HEK293 (cell line): ENCODE data around the gene SIK2.
A peak's percentile ranks its signal among the peaks of the same experiment; 100 is the strongest.

Source experiments
- CTCF ChIA-PET: fragments of 350-600 bp; formaldehyde crosslinking; extraction: SDS; loops from one replicate; lab custom pipeline; 2021; ENCODE audit warnings: antibody characterized with exemption; lab: Yijun Ruan, JAX
- POLR2A ChIA-PET: fragments of 300-600 bp; formaldehyde crosslinking; extraction: SDS; loops from one replicate; lab custom pipeline; 2020; ENCODE audit warnings: antibody characterized with exemption, inconsistent platforms; lab: Yijun Ruan, JAX
- H3K27ac ChIP-seq: fragments of 200-500 bp; sonication (Bioruptor generic); 2 replicates; pipeline ENCODE4 v1.5.1; 2014; ENCODE audit warnings: low read depth, low read length, control low read depth, inconsistent platforms; ENCODE audit errors: extremely low read depth
- H3K36me3 ChIP-seq, 2 experiments: fragments of 200-500 bp in 1 of 2; sonication (Bioruptor generic) in 1 of 2; 1 replicate in 1 of 2; 2 replicates in 1 of 2; pipeline ENCODE4 v1.5.1; 2014 to 2017; ENCODE audit warnings: inconsistent platforms in 2 of 2, low read length in 2 of 2; ENCODE audit not compliant: control insufficient read depth in 2 of 2, insufficient read depth in 1 of 2
- H3K4me1 ChIP-seq: fragments of 200-500 bp; sonication (Bioruptor generic); 2 replicates; pipeline ENCODE4 v1.5.1; 2014; ENCODE audit warnings: mild to moderate bottlenecking, low read length, inconsistent platforms; ENCODE audit not compliant: control insufficient read depth, insufficient read depth
- H3K4me3 ChIP-seq: 2 replicates; pipeline ENCODE4 v1.5.1; 2011; ENCODE audit warnings: low read depth, mild to moderate bottlenecking, control low read depth, low read length, moderate library complexity
- H3K9me3 ChIP-seq: fragments of 200-500 bp; sonication (Bioruptor generic); 2 replicates; pipeline ENCODE4 v1.5.1; 2014; ENCODE audit warnings: low read depth, low read length, inconsistent platforms; ENCODE audit not compliant: control insufficient read depth, insufficient read depth
- HOXC10 ChIP-seq: sonication (generic); formaldehyde crosslinking; IDR thresholded peaks from 2 replicates; pipeline ENCODE4 v1.8.1; 2023; ENCODE audit warnings: mild to moderate bottlenecking, missing genetic modification reagents
- PRDM10 ChIP-seq: fragments of 450-650 bp; formaldehyde crosslinking; IDR thresholded peaks from 2 replicates; pipeline ENCODE4 v1.5.1; 2016; ENCODE audit warnings: missing biosample characterization, missing genetic modification characterization
- SCRT2 ChIP-seq: fragments of 450-650 bp; formaldehyde crosslinking; IDR thresholded peaks from 2 replicates; pipeline ENCODE4 v1.5.1; 2016; ENCODE audit warnings: missing biosample characterization, missing genetic modification characterization
- ZFP41 ChIP-seq: fragments of 450-650 bp; formaldehyde crosslinking; IDR thresholded peaks from 2 replicates; pipeline ENCODE4 v1.5.1; 2016; ENCODE audit warnings: missing biosample characterization, missing genetic modification characterization, borderline replicate concordance
- ZNF132 ChIP-seq: fragments of 450-650 bp; formaldehyde crosslinking; IDR thresholded peaks from 2 replicates; pipeline ENCODE4 v1.5.1; 2017; ENCODE audit warnings: missing biosample characterization, missing genetic modification characterization, borderline replicate concordance
- ZNF16 ChIP-seq: fragments of 450-650 bp; formaldehyde crosslinking; IDR thresholded peaks from 2 replicates; pipeline ENCODE4 v1.5.1; 2016; ENCODE audit warnings: low read depth, missing biosample characterization, missing genetic modification characterization
- ZNF221 ChIP-seq: fragments of 450-650 bp; formaldehyde crosslinking; IDR thresholded peaks from 2 replicates; pipeline ENCODE4 v1.5.1; 2017; ENCODE audit warnings: missing biosample characterization, missing genetic modification characterization, borderline replicate concordance
- ZNF335 ChIP-seq: fragments of 450-650 bp; formaldehyde crosslinking; conservative IDR thresholded peaks from 2 replicates; pipeline ENCODE4 v1.5.1; 2016; ENCODE audit warnings: missing biosample characterization, missing genetic modification characterization
- ZNF521 ChIP-seq: fragments of 450-650 bp; formaldehyde crosslinking; IDR thresholded peaks from 2 replicates; pipeline ENCODE4 v1.5.1; 2017; ENCODE audit warnings: missing biosample characterization, mild to moderate bottlenecking, missing genetic modification characterization
- ZNF600 ChIP-seq: fragments of 450-650 bp; formaldehyde crosslinking; IDR thresholded peaks from 2 replicates; pipeline ENCODE4 v1.5.1; 2016; ENCODE audit warnings: missing biosample characterization, missing genetic modification characterization
- ZNF624 ChIP-seq: fragments of 450-650 bp; formaldehyde crosslinking; IDR thresholded peaks from 2 replicates; pipeline ENCODE4 v1.5.1; 2017; ENCODE audit warnings: missing biosample characterization, missing genetic modification characterization
- ZNF654 ChIP-seq: fragments of 450-650 bp; formaldehyde crosslinking; IDR thresholded peaks from 2 replicates; pipeline ENCODE4 v1.5.1; 2016; ENCODE audit warnings: low read depth, missing biosample characterization, missing genetic modification characterization
- ZNF664 ChIP-seq: fragments of 450-650 bp; formaldehyde crosslinking; IDR thresholded peaks from 2 replicates; pipeline ENCODE4 v1.5.1; 2016; ENCODE audit warnings: missing biosample characterization, missing genetic modification characterization
- ZNF704 ChIP-seq: fragments of 450-650 bp; formaldehyde crosslinking; IDR thresholded peaks from 2 replicates; pipeline ENCODE4 v1.5.1; 2016; ENCODE audit warnings: missing biosample characterization, missing genetic modification characterization
- TF ChIP-seq, protein P1 (sequence below): fragments of 450-650 bp; formaldehyde crosslinking; IDR thresholded peaks from 2 replicates; pipeline ENCODE4 v1.5.1; 2017; ENCODE audit warnings: missing biosample characterization, missing genetic modification characterization

The SIK2 gene

GRCh38 chr11:111573821-111574249, 28.4 kb upstream of the SIK2 start:
- no peak overlapping the region for H3K4me3 ChIP-seq
- TF ChIP-seq ZNF521 (tag by site-specific recombination) (no peak), ZNF600 (no peak), ZNF704 (tag by site-specific recombination) (no peak), ZNF16 (tag by site-specific recombination) (no peak), ZNF221 (no peak), ZNF624 (tag by site-specific recombination) (no peak)
- TF ChIP-seq, all 188 proteins: peak for 0
- CTCF ChIA-PET, result interaction anchor here (0.7 kb wide), 1 partner anchor 24 kb away, joined by 5 read pairs; no protein-coding TSS in a partner anchor

GRCh38 chr11:111574373-111575225, 27.6 kb upstream of the SIK2 start:
- H3K36me3 ChIP-seq, result no peaks in the 10 kb centered on the region
- TF ChIP-seq ZNF664 (tag by site-specific recombination) (peak; percentile 53; the same call in 1 of the 2 replicates), ZNF654 (peak; percentile 22; the same call in 1 of the 2 replicates), PRDM10 (tag by site-specific recombination) (peak; percentile 25; the same call in 1 of the 2 replicates), HOXC10 (CRISPR knock-in tag) (no peak), ZNF335 (0 out of 2 replicates have a peak, but pooled peaks have one; percentile 23), SCRT2 (tag by site-specific recombination) (no peak)
- TF ChIP-seq, all 188 proteins: peak for 4
- Histone ChIP-seq H3K4me1 (no peaks in the 10 kb centered on the region), H3K4me3 (no peak overlapping the region), H3K27ac (no peak overlapping the region), H3K9me3 (no peaks in the 10 kb centered on the region)
- POLR2A ChIA-PET, result no interaction called here
- CTCF ChIA-PET, result interaction anchor here (0.7 kb wide), 1 partner anchor 25 kb away, joined by 5 read pairs; no protein-coding TSS in a partner anchor

More at GRCh38 chr11:111573821-111574249, 28.4 kb upstream of the SIK2 start:
- Histone ChIP-seq H3K36me3 (no peaks in the 10 kb centered on the region), H3K27ac (no peak overlapping the region), H3K4me1 (no peaks in the 10 kb centered on the region), H3K9me3 (no peaks in the 10 kb centered on the region)
- POLR2A ChIA-PET, result no interaction called here

DNA sequence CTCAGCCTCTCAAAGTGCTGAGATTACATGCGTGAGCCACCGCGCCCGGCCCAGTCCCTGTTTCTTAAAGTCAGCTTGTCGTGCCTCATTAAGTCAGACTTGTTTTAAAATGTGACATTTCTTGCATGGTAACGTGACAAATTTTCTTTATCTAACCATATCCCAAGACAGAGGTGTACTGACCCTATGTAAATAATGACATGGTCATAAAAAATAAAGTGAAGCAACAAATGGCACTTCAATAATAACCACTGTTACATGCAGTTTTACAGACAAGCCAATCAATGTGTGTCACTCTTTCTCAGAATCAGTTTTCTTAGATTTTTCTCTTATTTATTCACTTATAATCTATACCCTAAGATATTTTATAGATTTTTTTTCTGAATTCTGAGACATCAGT, 26.5 kb upstream of the SIK2 start:
- TF ChIP-seq, protein P1, sequence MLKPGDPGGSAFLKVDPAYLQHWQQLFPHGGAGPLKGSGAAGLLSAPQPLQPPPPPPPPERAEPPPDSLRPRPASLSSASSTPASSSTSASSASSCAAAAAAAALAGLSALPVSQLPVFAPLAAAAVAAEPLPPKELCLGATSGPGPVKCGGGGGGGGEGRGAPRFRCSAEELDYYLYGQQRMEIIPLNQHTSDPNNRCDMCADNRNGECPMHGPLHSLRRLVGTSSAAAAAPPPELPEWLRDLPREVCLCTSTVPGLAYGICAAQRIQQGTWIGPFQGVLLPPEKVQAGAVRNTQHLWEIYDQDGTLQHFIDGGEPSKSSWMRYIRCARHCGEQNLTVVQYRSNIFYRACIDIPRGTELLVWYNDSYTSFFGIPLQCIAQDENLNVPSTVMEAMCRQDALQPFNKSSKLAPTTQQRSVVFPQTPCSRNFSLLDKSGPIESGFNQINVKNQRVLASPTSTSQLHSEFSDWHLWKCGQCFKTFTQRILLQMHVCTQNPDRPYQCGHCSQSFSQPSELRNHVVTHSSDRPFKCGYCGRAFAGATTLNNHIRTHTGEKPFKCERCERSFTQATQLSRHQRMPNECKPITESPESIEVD (tag by site-specific recombination), result peak; percentile 66
- TF ChIP-seq ZNF132 (no peak), ZFP41 (tag by site-specific recombination) (no peak), SCRT2 (tag by site-specific recombination) (peak; percentile 50; the same call in 1 of the 2 replicates)
- TF ChIP-seq, all 188 proteins: peak for 2
- no peak overlapping the region for H3K27ac ChIP-seq
- H3K4me1 ChIP-seq, result no peaks in the 10 kb centered on the region
- H3K36me3 ChIP-seq, result no peaks in the 10 kb centered on the region
- no peaks in the 10 kb centered on the region for H3K9me3 ChIP-seq
- CTCF ChIA-PET, result no interaction called here
- no peak overlapping the region for H3K4me3 ChIP-seq
- POLR2A ChIA-PET, result no interaction called here
